Body of pancreas (tissue), 4 donors: ENCODE measurements around the gene MAP2K5. TPM values are rescaled to one million over a fixed set of nuclear protein-coding genes. Genes with fewer than 3 reads are reported as not detected.
A peak's percentile ranks its signal among the peaks of the same experiment; 100 is the strongest.

Experiments
- ATAC-seq: fragments of 150-250 bp; one replicate; pipeline ENCODE4 v1.9.1; 2016
- DNase-seq, 4 donors: peaks; one replicate each; pipeline ENCODE4 v3.0.0-alpha.2; 2019
- H3K27ac ChIP-seq, 4 donors: fragments of 200-600 bp; sonication (generic); 1 replicate in 3 of 4; 2 replicates in 1 of 4; pipeline versions ENCODE4 v1.5.1 to v1.6.1; 2016 to 2019; ENCODE audit warnings: mild to moderate bottlenecking in 1 of 4, mixed read lengths in 1 of 4, moderate library complexity in 1 of 4
- H3K27me3 ChIP-seq, 2 donors: fragments of 200-600 bp; sonication (generic); one replicate each; pipeline ENCODE4 v1.6.0; 2016; ENCODE audit warnings: mild to moderate bottlenecking in 1 of 2
- H3K36me3 ChIP-seq, 2 donors: fragments of 200-600 bp; sonication (generic); replicated peaks in 1 of 2; 2 replicates each; pipeline ENCODE4 v1.5.1; 2016; ENCODE audit warnings: low read depth in 2 of 2; ENCODE audit not compliant: insufficient read depth in 1 of 2
- H3K4me1 ChIP-seq: fragments of 200-600 bp; sonication (generic); one replicate; pipeline ENCODE4 v1.6.0; 2016
- H3K4me3 ChIP-seq, 2 donors: fragments of 200-600 bp; sonication (generic); 1 replicate in 1 of 2; 2 replicates in 1 of 2; pipeline ENCODE4 v1.5.1; 2016 to 2019
- H3K9me3 ChIP-seq, 3 donors: fragments of 200-600 bp; sonication (generic); 1 replicate in 2 of 3; 2 replicates in 1 of 3; pipeline ENCODE4 v1.5.1; 2016
- CTCF ChIP-seq, 7 experiments: fragments of 450-650 bp in 4 of 7; fragments of 200-600 bp in 3 of 7; sonication (generic) in 3 of 7; IDR thresholded peaks; one replicate each; pipeline ENCODE4 v1.5.1; 2016 to 2019; ENCODE audit warnings: antibody characterized with exemption in 7 of 7
- POLR2A ChIP-seq, 3 donors: fragments of 450-650 bp; IDR thresholded peaks; one replicate each; pipeline ENCODE4 v1.6.1; 2016; ENCODE audit warnings: antibody characterized with exemption in 3 of 3, mild to moderate bottlenecking in 2 of 3
- WGBS, 2 donors: methylation state at CpG; one replicate each; pipeline ENCODE4 v1.1.5; 2017; 5-methylcytosine and 5-hydroxymethylcytosine counted together
- intact Hi-C: fragments of 100-400 bp; cut with DNase I; formaldehyde crosslinking; loops from one replicate; pipeline ENCODE4 v1.15.1; 2023
- total RNA-seq, 2 donors: library from RNA; depleted of rRNA; stranded (reverse); fragments of >200 nt; gene quantifications; one replicate each; pipeline ENCODE4 v1.1.0, GENCODE V29; 2016

Gene MAP2K5
- total RNA-seq, 2 donors from 2014 or later = 2.6 to 10.9 TPM

GRCh38 chr15:67691450-67691849 lies 148.9 kb downstream of the MAP2K5 start:
- H3K27ac ChIP-seq = no peak overlapping the region
- intact Hi-C loops = no loop called here
- no peak overlapping the region for H3K4me3 ChIP-seq
- ATAC-seq (no peak), DNase-seq (no peak)
- 81 to 91% methylated on average over 4 of the region's 4 CpGs for WGBS, 2 donors
- peaks cover 4% of the 10 kb centered on the region for H3K4me1 ChIP-seq
- H3K36me3 ChIP-seq = no peaks in the 10 kb centered on the region
- H3K27me3 ChIP-seq = no peaks in the 10 kb centered on the region
- H3K9me3 ChIP-seq = no peaks in the 10 kb centered on the region
- TF ChIP-seq POLR2A (IDR thresholded peaks at IDR 0.05) (no peak), CTCF (IDR thresholded peaks at IDR 0.05) (no peak)

GRCh38 chr15:67692573-67692972 lies 150.1 kb downstream of the MAP2K5 start:
- no peaks in the 10 kb centered on the region for H3K27me3 ChIP-seq
- intact Hi-C loops = no loop called here

GRCh38 chr15:67696087-67696486 lies 153.6 kb downstream of the MAP2K5 start:
- Histone ChIP-seq H3K9me3 (no peaks in the 10 kb centered on the region), H3K27ac (no peak overlapping the region), H3K27me3 (no peaks in the 10 kb centered on the region), H3K36me3 (no peaks in the 10 kb centered on the region), H3K4me1 (no peaks in the 10 kb centered on the region), H3K4me3 (no peak overlapping the region)
- WGBS, 2 donors = 82 to 95% methylated on average over 1 of the region's 1 CpG
- no peak for TF ChIP-seq POLR2A (IDR thresholded peaks at IDR 0.05)
- intact Hi-C loops = no loop called here
- DNase-seq (no peak), ATAC-seq (no peak)

More at GRCh38 chr15:67692573-67692972, 150.1 kb downstream of the MAP2K5 start:
- TF ChIP-seq CTCF (IDR thresholded peaks at IDR 0.05) (no peak), POLR2A (IDR thresholded peaks at IDR 0.05) (no peak)
- H3K27ac ChIP-seq = no peak overlapping the region
- ATAC-seq (no peak), DNase-seq (no peak)
- peaks cover 4% of the 10 kb centered on the region for H3K4me1 ChIP-seq
- H3K4me3 ChIP-seq = no peak overlapping the region
- no peaks in the 10 kb centered on the region for H3K36me3 ChIP-seq
- 88 to 92% methylated on average over 3 of the region's 3 CpGs for WGBS, 2 donors
- no peaks in the 10 kb centered on the region for H3K9me3 ChIP-seq

- Histone ChIP-seq H3K36me3 (no peaks in the 10 kb centered on the region), H3K27me3 (no peaks in the 10 kb centered on the region), H3K4me3 (no peak overlapping the region), H3K9me3 (no peaks in the 10 kb centered on the region), H3K4me1 (no peaks in the 10 kb centered on the region), H3K27ac (no peak overlapping the region)
- WGBS, 2 donors = 84 to 99% methylated on average over 2 of the region's 2 CpGs
- DNase-seq (no peak), ATAC-seq (no peak)
- intact Hi-C loops = no loop called here
- TF ChIP-seq CTCF (IDR thresholded peaks at IDR 0.05) = no peak
Observed at GRCh38 chr15:67700023-67700422, 157.5 kb downstream of the MAP2K5 start.

GRCh38 chr15:67701669-67702068 lies 159.2 kb downstream of the MAP2K5 start:
- DNase-seq (peak in 1 of 4 donors; percentile 5), ATAC-seq (no peak)
- H3K4me1 ChIP-seq = no peaks in the 10 kb centered on the region
- H3K9me3 ChIP-seq = no peaks in the 10 kb centered on the region
- intact Hi-C loops = no loop called here
- WGBS, 2 donors = 94 to 100% methylated on average over 2 of the region's 2 CpGs
- H3K27me3 ChIP-seq = no peaks in the 10 kb centered on the region
- H3K27ac ChIP-seq = no peak overlapping the region
- no peak for TF ChIP-seq CTCF (IDR thresholded peaks at IDR 0.05)
- no peak for TF ChIP-seq POLR2A (IDR thresholded peaks at IDR 0.05)
- no peaks in the 10 kb centered on the region for H3K36me3 ChIP-seq
- no peak overlapping the region for H3K4me3 ChIP-seq
